NCI-H82 treated with DMSO at 0.1 percent for 48 hours (cell line): ENCODE measurements around the gene AK9.
"Not testable (repeated sequence)": the region's sequence is repeated elsewhere in the genome, so short reads cannot be mapped to it uniquely, and the experiment has no call there.

Experiments
- DNase-seq: peaks from one replicate; lab custom pipeline; 2025; ENCODE audit not compliant: unreplicated experiment; lab: John Stamatoyannopoulos, UW

AK9 gene

GRCh38 chr6:109628158-109629000, 62.6 kb downstream of the AK9 start:
- no peak for DNase-seq

GRCh38 chr6:109626311-109626710, 64.7 kb downstream of the AK9 start:
- DNase-seq: no peak

- DNase-seq: no peak
Measured at GRCh38 chr6:109625199-109625598, 65.8 kb downstream of the AK9 start.

GRCh38 chr6:109623288-109623687, 67.7 kb downstream of the AK9 start:
- DNase-seq: no peak

- no peak for DNase-seq
Measured at GRCh38 chr6:109612268-109612667, 78.7 kb downstream of the AK9 start.

- no peak for DNase-seq
Measured at GRCh38 chr6:109611502-109611901, 79.5 kb downstream of the AK9 start.

- DNase-seq: no peak
Measured at GRCh38 chr6:109610590-109610989, 80.4 kb downstream of the AK9 start.

- DNase-seq: no peak
Measured at GRCh38 chr6:109609737-109610136, 81.3 kb downstream of the AK9 start.

- no peak for DNase-seq
Measured at GRCh38 chr6:109606359-109606758, 84.6 kb downstream of the AK9 start.

- peak; percentile 5 for DNase-seq
Measured at GRCh38 chr6:109595998-109596397, 95.0 kb downstream of the AK9 start.

- no peak for DNase-seq
Measured at GRCh38 chr6:109580519-109580918, 110.5 kb downstream of the AK9 start.

GRCh38 chr6:109579361-109579760, 111.6 kb downstream of the AK9 start:
- no peak for DNase-seq

- not testable (repeated sequence) for DNase-seq
Measured at GRCh38 chr6:109569901-109570300, 121.1 kb downstream of the AK9 start.

GRCh38 chr6:109561844-109562243, 129.2 kb downstream of the AK9 start:
- no peak for DNase-seq

GRCh38 chr6:109531446-109531845, 159.6 kb downstream of the AK9 start:
- no peak for DNase-seq

GRCh38 chr6:109527989-109528388, 163.0 kb downstream of the AK9 start:
- peak; percentile 47 for DNase-seq

- DNase-seq: peak; percentile 71
Measured at GRCh38 chr6:109526905-109527628, 163.9 kb downstream of the AK9 start.

GRCh38 chr6:109524129-109524528, 166.9 kb downstream of the AK9 start:
- DNase-seq: no peak

- DNase-seq: no peak
Measured at GRCh38 chr6:109523478-109523877, 167.5 kb downstream of the AK9 start.

GRCh38 chr6:109521080-109521479, 169.9 kb downstream of the AK9 start:
- no peak for DNase-seq

GRCh38 chr6:109519647-109520046, 171.4 kb downstream of the AK9 start:
- DNase-seq: not testable (repeated sequence)

GRCh38 chr6:109516929-109517328, 174.1 kb downstream of the AK9 start:
- DNase-seq: no peak
